Lung microvascular endothelial cell (primary cell): Measurements from ENCODE around the gene NPW. TPM values are rescaled to one million over a fixed set of nuclear protein-coding genes. Genes with fewer than 3 reads are reported as not detected.

ENCODE experiments used
- DNase-seq, 2 donors: peaks; one replicate each; pipeline versions ENCODE4 v3.0.0 to v3.0.0-alpha.2; 2010; ENCODE audit warnings: low read depth in 2 of 2
- total RNA-seq: library from RNA; depleted of rRNA; stranded (reverse); fragments of >200 nt; gene quantifications from 2 replicates; pipeline ENCODE4 v1.2.1, GENCODE V29; 2014

Gene NPW
- total RNA-seq, 1 donor from 2014 or later = 0.60 TPM

DNA sequence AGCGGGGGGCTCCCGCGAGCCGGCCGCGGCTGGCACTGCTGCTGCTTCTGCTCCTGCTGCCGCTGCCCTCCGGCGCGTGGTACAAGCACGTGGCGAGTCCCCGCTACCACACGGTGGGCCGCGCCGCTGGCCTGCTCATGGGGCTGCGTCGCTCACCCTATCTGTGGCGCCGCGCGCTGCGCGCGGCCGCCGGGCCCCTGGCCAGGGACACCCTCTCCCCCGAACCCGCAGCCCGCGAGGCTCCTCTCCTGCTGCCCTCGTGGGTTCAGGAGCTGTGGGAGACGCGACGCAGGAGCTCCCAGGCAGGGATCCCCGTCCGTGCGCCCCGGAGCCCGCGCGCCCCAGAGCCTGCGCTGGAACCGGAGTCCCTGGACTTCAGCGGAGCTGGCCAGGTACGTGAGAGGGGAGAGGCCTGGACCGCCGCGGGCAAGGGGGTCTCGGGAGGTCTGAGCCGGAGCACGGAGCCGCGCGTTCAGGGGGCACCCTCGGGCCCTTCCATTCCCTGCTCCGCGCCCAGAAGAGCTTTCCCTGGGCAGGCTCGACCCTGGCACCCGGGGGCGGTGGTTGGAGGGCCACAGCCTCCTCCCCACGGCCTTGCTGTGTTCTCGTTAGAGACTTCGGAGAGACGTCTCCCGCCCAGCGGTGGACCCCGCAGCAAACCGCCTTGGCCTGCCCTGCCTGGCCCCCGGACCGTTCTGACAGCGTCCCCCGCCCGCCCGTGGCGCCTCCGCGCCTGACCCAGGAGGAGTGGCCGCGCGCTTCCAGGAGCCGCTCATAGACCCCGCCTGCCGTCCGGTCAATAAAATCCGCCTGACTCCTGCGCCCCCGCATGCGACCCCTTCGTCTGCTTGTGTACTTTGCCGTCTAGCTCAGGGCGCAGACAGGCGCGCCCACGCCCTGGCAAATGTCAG, 591 bp downstream of the NPW start:
- DNase-seq = no peak

GRCh38 chr16:2022723-2023091, 3.1 kb downstream of the NPW start:
- no peak for DNase-seq

GRCh38 chr16:2023092-2024031, 3.8 kb downstream of the NPW start:
- peak; percentile 86 to 94 for DNase-seq

GRCh38 chr16:2024032-2024420, 4.4 kb downstream of the NPW start:
- no peak for DNase-seq

DNA sequence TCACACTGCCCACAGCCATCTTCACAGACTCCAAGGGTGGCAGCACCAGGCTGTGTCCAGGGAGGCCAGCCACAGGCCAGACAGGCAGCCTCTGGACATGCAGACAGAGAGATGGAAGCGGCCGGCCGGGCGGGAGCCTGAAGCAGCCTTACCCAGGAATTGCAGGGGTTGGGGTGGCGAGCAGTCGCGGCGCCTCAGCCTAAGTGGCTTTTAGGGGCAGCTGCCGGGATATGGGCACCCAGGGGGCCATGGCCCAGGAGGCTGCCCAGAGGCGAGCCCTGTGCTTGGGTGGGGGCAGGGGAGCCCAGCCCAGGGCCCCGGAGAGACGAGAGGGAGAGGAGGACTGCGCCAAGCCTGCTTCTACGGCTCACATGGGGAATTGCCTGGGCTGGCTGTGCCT, 5.7 kb downstream of the NPW start:
- DNase-seq = no peak

DNA sequence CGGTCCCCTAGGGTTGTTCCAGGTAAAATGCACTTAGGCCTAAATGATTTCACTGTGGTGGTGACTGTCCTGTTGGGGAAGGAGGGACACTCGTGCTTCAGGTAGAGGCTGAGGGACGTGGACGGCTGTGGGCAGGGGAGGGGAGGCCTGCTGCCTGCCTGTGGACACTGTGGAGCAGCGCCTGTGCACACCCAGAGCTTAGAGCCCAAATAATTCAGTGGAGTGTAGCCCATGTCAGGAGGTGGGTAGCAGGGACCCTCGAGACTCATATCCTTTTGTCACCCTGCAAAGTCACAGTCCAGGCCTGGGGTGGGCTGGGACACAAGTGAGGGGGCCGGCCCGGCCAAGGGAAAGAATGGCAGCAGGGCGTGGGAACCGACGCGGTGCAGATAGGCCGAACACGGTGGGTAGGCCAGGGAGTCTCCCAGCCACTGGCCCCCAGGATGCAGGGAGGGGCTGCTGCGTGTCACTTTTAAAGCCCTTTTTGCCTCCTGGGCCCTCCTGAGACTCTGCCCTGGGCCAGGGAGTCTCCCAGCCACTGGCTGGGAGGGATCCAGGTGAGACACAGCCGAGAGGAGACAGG, 6.4 kb downstream of the NPW start:
- DNase-seq = no peak

GRCh38 chr16:2026461-2027023, 7.0 kb downstream of the NPW start, which contains the start of gene NHERF2:
TSS of gene NHERF2 (plus strand) at chr16:2026902. CDS start at chr16:2027006, 104 bp downstream.
- peak; percentile 41 to 62 for DNase-seq

DNA sequence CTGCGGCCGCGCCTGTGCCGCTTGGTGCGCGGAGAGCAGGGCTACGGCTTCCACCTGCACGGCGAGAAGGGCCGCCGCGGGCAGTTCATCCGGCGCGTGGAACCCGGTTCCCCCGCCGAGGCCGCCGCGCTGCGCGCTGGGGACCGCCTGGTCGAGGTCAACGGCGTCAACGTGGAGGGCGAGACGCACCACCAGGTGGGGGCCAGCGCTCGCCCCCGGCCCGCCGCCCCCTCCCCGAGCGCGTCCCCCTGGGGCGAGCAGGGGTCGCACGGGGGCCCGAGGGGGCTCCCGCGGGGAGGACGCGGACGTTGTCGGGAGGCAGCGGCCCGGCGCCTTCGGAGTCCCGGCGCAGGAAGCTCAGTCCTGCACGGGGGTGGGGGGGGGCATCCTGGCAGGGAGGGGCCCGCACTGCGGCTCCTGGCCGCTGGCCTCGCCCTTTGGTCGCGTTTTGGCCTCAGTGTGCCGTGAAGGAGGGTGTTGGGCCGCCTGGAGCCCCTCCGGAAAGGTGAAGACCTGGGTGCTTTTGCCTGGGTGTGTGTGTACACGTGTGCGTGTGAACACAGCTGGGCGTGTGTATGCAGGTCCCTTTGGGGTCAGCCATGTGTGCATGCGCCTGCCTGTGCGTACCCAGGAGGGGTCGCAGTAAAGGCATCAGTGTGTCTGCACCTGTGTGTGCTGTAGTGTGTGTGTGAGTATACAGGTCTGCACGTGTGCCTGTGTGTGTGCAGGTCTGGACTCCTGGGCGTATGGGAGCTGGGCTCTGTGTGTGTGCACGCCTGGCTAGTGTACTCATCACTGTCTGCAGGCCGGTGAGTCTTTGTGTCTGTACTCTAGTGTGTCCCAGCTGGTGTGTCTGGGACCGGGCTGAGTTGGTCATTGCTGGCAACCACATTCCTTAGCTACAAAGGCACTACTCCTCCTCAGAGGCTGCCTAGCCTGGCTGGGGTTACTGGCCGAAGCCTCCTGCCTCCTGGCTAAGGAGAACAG, 7.7 kb downstream of the NPW start:
- DNase-seq = peak; percentile 58 to 73

- DNase-seq = no peak
Measured at GRCh38 chr16:2028146-2028545, 8.6 kb downstream of the NPW start.

- no peak for DNase-seq
Measured at GRCh38 chr16:2028620-2029220, 9.1 kb downstream of the NPW start.

GRCh38 chr16:2029350-2029749, 9.8 kb downstream of the NPW start:
- DNase-seq = no peak

DNA sequence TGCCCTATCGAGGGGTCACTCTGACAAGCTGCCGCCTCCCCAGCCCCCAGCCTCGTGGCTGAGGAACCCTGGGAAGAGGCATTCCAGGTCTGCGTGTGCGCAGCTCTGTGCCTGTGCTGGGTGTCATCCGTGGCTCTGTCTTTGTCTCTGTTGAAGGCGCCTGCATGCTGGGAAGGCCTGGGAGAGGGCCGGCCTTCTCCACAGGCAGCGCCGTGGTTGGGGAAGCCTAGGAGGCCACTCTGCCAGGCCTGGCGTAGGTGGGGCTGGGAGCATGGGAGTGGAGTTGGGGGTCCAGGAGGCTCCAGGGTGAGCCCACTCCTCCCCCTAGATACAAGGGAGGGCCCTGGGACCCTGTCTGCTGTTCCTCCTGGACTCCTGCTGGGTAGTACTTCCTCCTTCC, 10.5 kb downstream of the NPW start:
- no peak for DNase-seq

GRCh38 chr16:2031081-2031577, 11.5 kb downstream of the NPW start:
- peak; percentile 36 to 86 for DNase-seq

- DNase-seq = peak; percentile 49 to 52
Measured at GRCh38 chr16:2032285-2033056, 12.9 kb downstream of the NPW start.

DNA sequence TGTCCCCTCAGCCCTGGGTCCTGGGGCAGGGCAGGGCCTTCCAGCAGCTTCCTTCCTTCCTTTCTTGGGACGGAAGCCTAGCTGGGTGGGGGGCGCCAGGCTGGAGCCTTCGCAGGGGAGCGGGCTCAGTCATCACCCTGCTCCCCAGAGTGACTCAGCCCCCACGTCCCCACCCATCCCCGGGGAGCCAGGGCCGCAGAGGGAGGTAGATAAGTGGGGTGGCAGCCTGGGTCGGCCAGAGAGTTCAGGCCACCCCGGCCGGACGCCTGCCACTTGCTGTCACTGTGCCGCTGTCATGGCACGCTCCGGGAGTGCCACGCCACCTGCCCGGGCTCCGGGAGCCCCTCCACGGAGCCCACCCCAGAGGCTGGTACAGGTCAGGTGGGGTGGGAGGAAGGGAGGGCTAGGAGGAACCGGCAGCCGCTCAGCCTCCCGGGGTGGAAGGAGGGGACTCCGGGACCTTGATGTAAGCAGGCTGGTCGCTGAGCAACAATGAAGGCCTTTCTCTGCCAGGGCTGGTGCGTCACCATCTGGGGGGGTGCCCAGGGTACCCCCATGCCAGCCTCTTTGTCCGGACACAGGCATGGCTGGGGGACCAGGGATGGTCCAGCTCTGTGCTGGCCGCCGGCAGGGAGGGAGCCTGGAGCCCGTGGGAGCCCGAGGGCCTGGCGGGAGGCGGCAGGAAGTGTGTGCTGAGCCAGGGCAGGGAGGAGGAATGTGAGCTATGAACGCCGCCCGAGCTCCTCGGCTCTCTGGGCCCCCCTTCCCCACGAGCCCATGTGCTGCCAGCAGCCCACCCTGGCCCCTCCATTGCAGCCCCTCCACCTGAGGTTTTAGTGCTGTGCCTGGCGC, 13.7 kb downstream of the NPW start:
- peak; percentile 75 to 77 for DNase-seq

- DNase-seq = peak; percentile 32 to 38
Measured at GRCh38 chr16:2033909-2034695, 14.5 kb downstream of the NPW start.
